IgD-negative memory B cell (primary cell): ENCODE results near the gene DPF1. TPM values are rescaled to one million over a fixed set of nuclear protein-coding genes. Genes with fewer than 3 reads are reported as not detected.
A peak's percentile ranks its signal among the peaks of the same experiment; 100 is the strongest.

ENCODE experiments used
- H3K27ac Mint-ChIP-seq, 3 donors: one replicate each; pipeline ENCODE4 v1.8.0; 2020 to 2022; ENCODE audit warnings: mild to moderate bottlenecking in 3 of 3, mixed read lengths in 3 of 3, moderate library complexity in 1 of 3
- H3K27me3 Mint-ChIP-seq: one replicate; pipeline ENCODE4 v1.8.0; 2021; ENCODE audit warnings: mixed read lengths
- H3K36me3 Mint-ChIP-seq: one replicate; pipeline ENCODE4 v1.8.0; 2020; ENCODE audit warnings: mild to moderate bottlenecking, mixed read lengths
- H3K4me1 Mint-ChIP-seq, 3 donors: one replicate each; pipeline ENCODE4 v1.8.0; 2020 to 2022; ENCODE audit warnings: mixed read lengths in 3 of 3, mild to moderate bottlenecking in 1 of 3
- H3K4me3 Mint-ChIP-seq, 4 donors: one replicate each; pipeline ENCODE4 v1.8.0; 2020 to 2022; ENCODE audit warnings: mild to moderate bottlenecking in 4 of 4, mixed read lengths in 4 of 4, moderate library complexity in 3 of 4
- H3K9me3 Mint-ChIP-seq, 3 donors: one replicate each; pipeline ENCODE4 v1.8.0; 2020 to 2021; ENCODE audit warnings: mixed read lengths in 3 of 3, mild to moderate bottlenecking in 1 of 3
- polyA plus RNA-seq: library from polyadenylated mRNA; unstranded; fragments of 300-500 nt; fragmentation: Illumina TruSeq; gene quantifications from one replicate; pipeline ENCODE4 v1.2.3, GENCODE V29; 2021

The DPF1 gene
- polyA plus RNA-seq, 1 donor from 2014 or later = 0.24 TPM

DNA sequence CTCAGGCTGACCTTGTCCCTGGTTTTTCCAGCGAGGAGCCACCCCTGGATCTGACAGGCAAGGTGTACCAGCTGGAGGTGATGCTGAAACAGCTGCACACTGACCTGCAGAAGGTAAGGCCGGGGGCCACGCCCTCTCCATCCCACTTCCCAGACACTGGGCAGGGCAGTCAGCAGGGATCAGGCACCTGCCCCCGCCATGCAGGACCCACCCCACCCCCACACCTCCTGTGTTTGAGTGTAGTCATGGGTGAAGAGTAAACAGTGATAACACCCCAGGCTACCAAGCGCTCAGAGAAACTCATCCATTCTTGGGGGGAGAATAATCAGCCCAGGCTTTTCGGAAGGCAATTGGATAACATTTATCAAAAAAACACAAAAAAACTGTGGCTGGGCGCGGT, 19.9 kb downstream of the DPF1 start:
- no peaks in the 10 kb centered on the region for H3K9me3 Mint-ChIP-seq
- H3K4me3 Mint-ChIP-seq = no peak overlapping the region
- H3K27ac Mint-ChIP-seq = peak overlapping the region in 1 of 3 donors; percentile 74
- peaks cover 1% of the 10 kb centered on the region for H3K27me3 Mint-ChIP-seq
- peaks cover 22% of the 10 kb centered on the region for H3K36me3 Mint-ChIP-seq
- peaks cover 0 to 1% (median 0%) of the 10 kb centered on the region in 3 donors for H3K4me1 Mint-ChIP-seq

DNA sequence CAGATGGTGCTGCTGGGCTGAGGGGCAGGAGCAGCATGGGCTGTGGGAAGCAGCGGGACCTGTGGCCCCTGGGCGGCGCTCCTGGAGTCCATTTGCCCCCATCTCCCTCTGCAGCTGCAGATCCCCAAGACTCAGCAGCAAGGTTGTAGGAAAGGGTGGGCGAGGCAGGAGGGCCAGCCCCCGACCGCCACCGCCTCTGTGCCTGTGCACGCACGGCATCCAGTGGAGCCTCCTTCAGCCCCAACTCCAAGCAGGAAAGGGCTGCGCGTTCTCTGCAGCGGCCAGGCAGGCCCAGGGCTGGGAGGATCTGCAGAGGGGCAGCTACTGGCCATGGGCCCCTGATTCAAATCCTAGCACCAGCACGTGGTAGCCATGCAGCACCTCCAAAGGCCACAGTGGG, 20.8 kb downstream of the DPF1 start:
- peaks cover 0 to 1% (median 0%) of the 10 kb centered on the region in 3 donors for H3K4me1 Mint-ChIP-seq
- H3K27me3 Mint-ChIP-seq = peaks cover under 1% of the 10 kb centered on the region
- peaks cover 20% of the 10 kb centered on the region for H3K36me3 Mint-ChIP-seq
- peak overlapping the region in 1 of 3 donors; percentile 74 for H3K27ac Mint-ChIP-seq
- no peaks in the 10 kb centered on the region for H3K9me3 Mint-ChIP-seq
- no peak overlapping the region for H3K4me3 Mint-ChIP-seq

DNA sequence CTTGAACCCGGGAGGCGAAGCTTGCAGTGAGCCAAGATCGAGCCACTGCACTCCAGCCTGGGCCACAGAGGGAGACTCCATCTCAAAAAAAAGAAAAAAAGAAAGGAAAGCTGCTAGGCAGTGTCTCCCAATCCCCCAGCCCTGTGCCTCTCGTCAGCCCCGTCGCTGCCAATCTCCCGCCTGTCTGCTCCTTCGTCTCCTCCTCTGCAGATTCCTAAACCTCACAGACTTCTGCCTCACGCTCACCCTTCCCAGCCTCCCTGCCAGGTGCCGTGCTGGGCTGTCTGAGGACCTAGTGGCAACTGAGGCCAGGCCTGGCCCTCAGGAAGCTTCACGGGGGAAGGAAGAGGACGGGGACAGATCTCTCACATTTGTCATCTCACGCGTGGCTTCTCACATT, 21.5 kb downstream of the DPF1 start:
- no peak overlapping the region for H3K4me3 Mint-ChIP-seq
- H3K27me3 Mint-ChIP-seq = no peaks in the 10 kb centered on the region
- H3K4me1 Mint-ChIP-seq = no peaks in the 10 kb centered on the region
- peaks cover 16% of the 10 kb centered on the region for H3K36me3 Mint-ChIP-seq
- no peak overlapping the region for H3K27ac Mint-ChIP-seq
- no peaks in the 10 kb centered on the region for H3K9me3 Mint-ChIP-seq

DNA sequence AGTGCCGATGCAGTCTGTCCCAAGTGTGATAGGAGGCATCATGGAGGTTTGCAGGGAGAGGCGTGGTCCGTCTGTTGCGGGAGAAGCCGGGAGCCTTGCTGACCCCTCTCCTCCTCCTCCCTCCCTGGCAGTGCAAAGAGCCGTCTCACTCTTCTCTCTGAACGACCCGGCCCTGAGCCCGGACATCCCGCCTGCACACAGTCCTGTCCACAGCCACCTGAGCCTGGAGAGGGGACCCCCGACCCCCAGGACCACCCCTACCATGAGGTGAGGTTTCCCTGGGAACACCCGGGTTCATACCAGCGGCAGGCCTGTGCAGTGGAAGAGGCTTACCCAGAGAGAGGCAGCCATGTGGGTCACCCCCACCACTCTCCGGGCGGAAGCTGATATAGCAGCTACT, 22.3 kb downstream of the DPF1 start:
- Mint-ChIP-seq H3K9me3 (no peaks in the 10 kb centered on the region), H3K4me1 (no peaks in the 10 kb centered on the region), H3K27me3 (no peaks in the 10 kb centered on the region), H3K4me3 (no peak overlapping the region), H3K27ac (no peak overlapping the region), H3K36me3 (peaks cover 16% of the 10 kb centered on the region)

DNA sequence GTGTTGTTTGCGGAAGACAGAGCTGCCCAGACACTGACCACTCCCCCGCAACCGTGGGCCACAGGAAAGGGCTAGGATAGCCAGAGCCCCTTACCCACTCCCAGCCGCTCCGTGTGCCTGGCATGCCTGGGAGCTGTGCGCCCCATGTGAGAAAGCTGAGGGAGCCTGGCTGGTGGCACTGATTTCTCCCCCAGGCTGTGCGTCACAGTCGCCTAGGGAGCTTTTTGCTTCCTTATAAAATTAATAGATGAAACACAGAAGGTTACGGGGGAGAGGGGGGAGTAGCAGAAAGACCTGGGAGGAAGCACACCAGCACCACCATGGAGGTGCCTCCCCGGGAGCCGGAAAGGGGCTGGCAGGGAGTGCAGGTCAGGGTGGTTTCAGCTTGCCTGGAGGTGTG, 24.7 kb downstream of the DPF1 start:
- Mint-ChIP-seq H3K4me3 (no peak overlapping the region), H3K27ac (no peak overlapping the region), H3K36me3 (peaks cover 23% of the 10 kb centered on the region), H3K9me3 (no peaks in the 10 kb centered on the region), H3K4me1 (no peaks in the 10 kb centered on the region), H3K27me3 (no peaks in the 10 kb centered on the region)

DNA sequence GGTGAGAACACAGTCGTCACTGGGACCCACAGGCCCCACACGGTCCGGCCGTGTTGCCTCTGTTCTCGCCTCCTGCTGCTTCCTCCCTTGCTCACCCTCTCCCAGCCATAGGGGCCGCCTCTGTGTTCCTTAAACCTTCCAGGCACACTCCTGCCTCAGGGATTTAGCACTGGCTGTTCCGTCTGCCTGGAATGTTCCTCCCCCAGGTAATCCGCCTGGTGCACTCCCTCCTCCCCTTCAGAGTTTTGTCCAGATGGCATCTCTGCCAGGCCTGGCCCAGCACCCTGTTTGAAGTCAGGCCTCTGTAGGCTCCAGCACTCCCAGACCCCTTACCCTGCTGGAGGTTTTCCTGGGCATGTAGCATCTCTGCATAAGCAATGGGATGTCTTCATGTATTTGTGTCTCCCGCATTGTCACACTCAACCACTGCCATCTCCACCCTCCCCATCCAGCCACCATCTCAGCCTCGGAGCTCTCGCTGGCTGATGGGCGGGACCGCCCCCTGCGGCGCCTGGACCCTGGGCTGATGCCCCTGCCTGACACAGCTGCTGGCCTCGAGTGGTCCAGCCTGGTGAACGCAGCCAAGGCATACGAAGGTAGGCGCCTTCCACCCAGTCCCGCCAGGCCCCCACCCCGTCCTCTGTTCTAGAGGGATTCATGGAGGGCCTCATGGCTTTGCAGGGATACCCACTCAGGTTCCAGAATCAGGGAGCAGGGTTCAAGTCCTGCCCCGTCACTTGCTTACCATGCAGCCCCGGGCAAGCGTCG, 25.9 kb downstream of the DPF1 start:
- H3K9me3 Mint-ChIP-seq = no peaks in the 10 kb centered on the region
- H3K4me3 Mint-ChIP-seq = no peak overlapping the region
- H3K36me3 Mint-ChIP-seq = peaks cover 24% of the 10 kb centered on the region
- H3K27me3 Mint-ChIP-seq = no peaks in the 10 kb centered on the region
- H3K27ac Mint-ChIP-seq = peak overlapping the region in 1 of 3 donors; percentile 39
- no peaks in the 10 kb centered on the region for H3K4me1 Mint-ChIP-seq

DNA sequence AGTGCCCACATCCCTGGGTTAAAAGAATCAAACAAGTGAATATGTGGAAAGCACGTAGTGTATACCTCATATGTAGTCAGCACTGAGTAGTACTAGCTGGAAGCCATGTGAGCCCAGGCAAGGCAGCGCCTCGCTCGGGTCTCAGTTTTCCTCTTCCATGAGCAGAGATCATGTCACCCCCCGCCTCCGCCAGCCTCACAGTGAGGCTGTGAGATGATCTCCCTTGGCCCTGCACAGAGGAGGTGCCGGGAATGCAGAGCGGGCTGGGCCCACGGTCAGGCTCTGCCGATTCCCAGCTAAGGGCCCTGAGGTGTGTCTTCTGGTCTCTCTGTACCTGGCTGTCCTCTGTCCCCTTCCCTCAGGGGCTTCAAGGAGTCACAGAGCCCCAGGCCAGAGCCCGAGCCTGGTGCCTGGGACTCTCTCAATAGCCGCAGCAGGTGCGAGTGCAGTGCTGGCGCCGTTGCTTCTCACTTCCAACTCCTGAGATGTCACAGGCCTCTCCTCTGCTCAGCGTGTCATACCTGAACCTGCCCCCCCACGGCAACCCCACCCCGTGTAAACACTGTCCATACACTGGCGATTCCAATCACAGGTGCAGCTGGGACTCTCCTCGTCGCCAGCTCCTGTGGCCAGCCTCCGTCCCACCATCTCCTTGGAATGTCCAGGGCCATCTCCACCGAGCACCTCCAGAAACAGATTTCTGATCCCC, 26.9 kb downstream of the DPF1 start:
- Mint-ChIP-seq H3K27me3 (no peaks in the 10 kb centered on the region), H3K4me1 (no peaks in the 10 kb centered on the region), H3K4me3 (no peak overlapping the region), H3K27ac (peak overlapping the region in 1 of 3 donors; percentile 45), H3K36me3 (peaks cover 18% of the 10 kb centered on the region), H3K9me3 (no peaks in the 10 kb centered on the region)

DNA sequence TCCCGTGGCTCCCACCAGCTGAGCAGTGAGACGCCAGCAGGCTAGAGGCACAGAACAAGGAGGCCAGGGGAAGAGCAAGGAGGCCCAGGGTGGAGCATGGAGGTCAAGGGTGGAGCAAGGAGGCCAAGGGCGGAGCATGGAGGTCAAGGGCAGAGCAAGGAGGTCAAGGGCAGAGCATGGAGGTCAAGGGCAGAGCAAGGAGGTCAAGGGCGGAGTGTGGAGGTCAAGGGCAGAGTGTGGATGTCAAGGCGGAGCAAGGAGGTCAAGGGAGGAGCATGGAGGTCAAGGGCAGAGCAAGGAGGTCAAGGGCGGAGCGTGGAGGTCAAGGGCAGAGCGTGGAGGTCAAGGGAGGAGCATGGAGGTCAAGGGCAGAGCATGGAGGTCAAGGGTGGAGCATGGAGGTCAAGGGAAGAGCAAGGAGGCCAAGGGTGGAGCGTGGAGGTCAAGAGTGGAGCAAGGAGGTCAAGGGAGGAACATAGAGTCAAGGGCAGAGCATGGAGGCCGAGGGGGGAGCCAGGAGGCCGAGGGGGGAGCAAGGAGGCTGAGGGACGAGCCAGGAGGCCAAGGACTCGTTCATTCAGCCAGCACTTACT, 27.7 kb downstream of the DPF1 start:
- Mint-ChIP-seq H3K4me3 (no peak overlapping the region), H3K4me1 (no peaks in the 10 kb centered on the region), H3K9me3 (no peaks in the 10 kb centered on the region), H3K27ac (no peak overlapping the region), H3K27me3 (no peaks in the 10 kb centered on the region), H3K36me3 (peaks cover 17% of the 10 kb centered on the region)

DNA sequence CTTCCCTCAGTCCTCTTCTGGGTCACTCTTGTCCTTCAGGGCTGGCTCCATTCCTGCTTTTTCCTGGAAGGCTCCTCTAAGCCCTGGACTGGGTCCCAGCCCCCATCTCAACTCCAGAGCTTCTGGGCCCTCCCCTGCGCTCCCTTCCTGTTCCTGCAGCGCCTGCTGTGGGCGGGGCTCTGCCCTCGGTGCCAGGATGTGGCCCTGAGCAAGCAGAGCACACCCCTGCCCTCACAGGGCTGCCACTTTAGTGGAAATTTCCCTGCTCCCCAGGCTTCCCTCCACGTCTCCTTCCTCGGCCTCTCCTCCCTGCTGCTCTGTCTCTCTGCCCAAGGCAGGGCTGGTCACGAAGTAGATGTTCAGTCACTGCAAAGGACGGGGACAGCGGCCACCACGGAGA, 28.8 kb downstream of the DPF1 start:
- no peak overlapping the region for H3K4me3 Mint-ChIP-seq
- no peaks in the 10 kb centered on the region for H3K27me3 Mint-ChIP-seq
- no peaks in the 10 kb centered on the region for H3K9me3 Mint-ChIP-seq
- H3K36me3 Mint-ChIP-seq = peaks cover 17% of the 10 kb centered on the region
- H3K27ac Mint-ChIP-seq = no peak overlapping the region
- no peaks in the 10 kb centered on the region for H3K4me1 Mint-ChIP-seq

DNA sequence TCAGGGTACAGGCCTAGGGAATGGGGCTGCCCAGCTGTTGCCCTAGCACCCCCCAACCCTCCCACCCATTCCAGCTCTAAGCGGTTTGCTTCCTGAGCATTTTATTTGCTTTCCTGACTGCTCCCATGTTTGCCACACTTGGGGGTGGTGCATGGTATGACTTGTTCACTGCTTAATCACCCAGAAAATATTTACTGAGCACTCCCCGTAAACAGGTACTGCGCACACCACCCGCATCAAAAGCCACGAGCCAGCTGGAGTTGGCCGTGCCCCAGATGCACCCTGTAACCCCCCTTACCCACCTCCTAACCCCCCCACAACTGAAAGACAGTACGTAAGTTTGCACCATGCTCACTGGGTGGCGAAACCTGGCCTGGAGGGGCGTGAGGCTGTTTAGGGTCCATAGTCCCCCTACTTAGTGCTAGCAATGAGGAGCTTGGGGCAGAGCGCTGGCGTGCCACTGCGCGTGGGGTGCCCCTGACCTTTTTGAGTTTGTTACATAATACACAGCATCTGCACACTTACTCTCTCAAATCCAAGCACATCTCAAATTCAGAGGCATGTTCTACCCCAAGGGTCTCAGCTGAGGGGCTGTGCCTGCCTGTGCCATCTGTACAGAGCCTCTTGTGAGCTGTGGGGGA, 29.8 kb downstream of the DPF1 start:
- H3K27me3 Mint-ChIP-seq = no peaks in the 10 kb centered on the region
- no peaks in the 10 kb centered on the region for H3K9me3 Mint-ChIP-seq
- no peak overlapping the region for H3K27ac Mint-ChIP-seq

DNA sequence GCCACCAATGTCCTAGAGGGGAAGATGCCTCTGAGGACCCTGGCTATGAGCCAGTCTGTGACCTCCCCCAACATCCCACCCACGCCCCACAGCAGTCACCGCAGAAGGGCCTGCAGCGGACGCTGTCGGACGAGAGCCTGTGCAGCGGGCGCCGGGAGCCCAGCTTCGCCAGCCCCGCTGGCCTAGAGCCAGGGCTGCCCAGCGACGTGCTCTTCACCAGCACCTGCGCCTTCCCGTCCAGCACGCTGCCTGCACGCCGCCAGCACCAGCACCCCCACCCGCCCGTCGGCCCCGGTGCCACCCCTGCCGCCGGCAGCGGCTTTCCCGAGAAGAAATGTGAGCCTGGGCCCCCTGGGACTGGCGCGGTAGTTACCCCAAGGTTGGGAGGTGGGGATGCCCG, 30.6 kb downstream of the DPF1 start:
- Mint-ChIP-seq H3K36me3 (peaks cover 18% of the 10 kb centered on the region), H3K4me1 (no peaks in the 10 kb centered on the region), H3K27ac (no peak overlapping the region), H3K9me3 (no peaks in the 10 kb centered on the region), H3K27me3 (no peaks in the 10 kb centered on the region), H3K4me3 (no peak overlapping the region)

More for the DNA sequence above, 29.8 kb downstream of the DPF1 start:
- H3K4me3 Mint-ChIP-seq = peak overlapping the region in 1 of 4 donors; percentile 8
- H3K36me3 Mint-ChIP-seq = peaks cover 18% of the 10 kb centered on the region
- H3K4me1 Mint-ChIP-seq = no peaks in the 10 kb centered on the region

DNA sequence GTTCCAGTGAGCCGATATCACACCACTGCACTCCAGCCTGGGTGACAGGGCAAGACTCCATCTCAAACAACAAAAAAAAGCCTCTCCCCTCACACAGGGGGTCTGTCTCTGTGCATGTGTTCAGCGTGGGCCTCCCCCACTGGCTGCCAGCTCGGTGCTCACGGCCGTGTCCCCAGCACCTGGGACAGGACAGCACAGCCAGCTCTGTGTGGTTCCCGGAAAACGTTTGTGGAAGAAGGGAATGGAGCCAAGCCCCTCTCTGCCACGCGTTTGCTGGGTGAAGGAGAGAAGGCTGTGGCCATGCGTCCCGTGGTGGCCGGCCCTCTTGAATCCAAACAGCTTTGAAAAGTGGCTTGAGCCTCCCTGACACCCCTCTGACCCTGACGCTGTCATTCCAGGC, 32.3 kb downstream of the DPF1 start:
- no peak overlapping the region for H3K27ac Mint-ChIP-seq
- no peaks in the 10 kb centered on the region for H3K4me1 Mint-ChIP-seq
- no peak overlapping the region for H3K4me3 Mint-ChIP-seq
- peaks cover 19% of the 10 kb centered on the region for H3K36me3 Mint-ChIP-seq
- H3K9me3 Mint-ChIP-seq = no peaks in the 10 kb centered on the region
- no peaks in the 10 kb centered on the region for H3K27me3 Mint-ChIP-seq

DNA sequence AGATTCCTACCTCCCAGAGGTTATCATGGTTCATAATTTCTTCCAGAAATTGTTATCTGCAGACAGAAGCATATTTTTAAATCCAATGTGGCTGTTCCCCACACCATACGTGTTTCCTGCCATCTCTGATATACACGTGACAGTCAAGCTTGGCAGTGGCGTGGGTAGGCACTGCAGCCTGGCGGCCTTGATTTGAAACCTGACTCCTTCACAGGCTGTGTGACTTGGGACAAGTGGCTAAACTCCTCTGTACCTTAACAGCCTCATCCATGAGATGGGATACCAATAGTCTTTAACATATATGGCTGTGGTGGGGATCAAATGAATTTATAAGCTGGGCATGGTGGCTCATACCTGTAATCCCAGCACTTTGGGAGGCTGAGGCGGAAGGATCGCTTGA, 33.2 kb downstream of the DPF1 start:
- Mint-ChIP-seq H3K9me3 (no peaks in the 10 kb centered on the region), H3K27ac (peak overlapping the region in 1 of 3 donors; percentile 56), H3K27me3 (no peaks in the 10 kb centered on the region), H3K4me1 (no peaks in the 10 kb centered on the region), H3K36me3 (peaks cover 18% of the 10 kb centered on the region), H3K4me3 (no peak overlapping the region)

DNA sequence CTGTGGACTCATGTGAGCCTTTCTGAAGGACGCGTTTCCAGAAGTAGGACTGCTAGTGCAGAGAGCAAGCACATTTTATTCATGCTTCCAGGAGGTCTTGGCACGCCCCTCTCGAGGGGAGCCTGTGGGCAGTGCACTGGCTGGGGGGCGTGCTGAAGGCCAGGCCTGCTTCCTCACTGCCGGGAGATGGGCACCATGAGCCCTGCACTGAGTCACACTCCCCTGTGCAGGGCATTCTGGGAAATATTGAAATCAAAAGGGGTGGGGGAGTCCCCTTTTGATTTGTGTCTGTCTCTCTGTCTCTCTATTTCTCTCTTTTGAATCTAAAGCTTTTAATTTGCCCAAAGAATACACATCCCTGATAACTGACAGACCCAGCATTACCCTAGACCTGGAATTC, 34.0 kb downstream of the DPF1 start:
- Mint-ChIP-seq H3K4me3 (no peak overlapping the region), H3K9me3 (no peaks in the 10 kb centered on the region), H3K27ac (peak overlapping the region in 1 of 3 donors; percentile 26), H3K36me3 (peaks cover 14% of the 10 kb centered on the region), H3K27me3 (no peaks in the 10 kb centered on the region), H3K4me1 (no peaks in the 10 kb centered on the region)

DNA sequence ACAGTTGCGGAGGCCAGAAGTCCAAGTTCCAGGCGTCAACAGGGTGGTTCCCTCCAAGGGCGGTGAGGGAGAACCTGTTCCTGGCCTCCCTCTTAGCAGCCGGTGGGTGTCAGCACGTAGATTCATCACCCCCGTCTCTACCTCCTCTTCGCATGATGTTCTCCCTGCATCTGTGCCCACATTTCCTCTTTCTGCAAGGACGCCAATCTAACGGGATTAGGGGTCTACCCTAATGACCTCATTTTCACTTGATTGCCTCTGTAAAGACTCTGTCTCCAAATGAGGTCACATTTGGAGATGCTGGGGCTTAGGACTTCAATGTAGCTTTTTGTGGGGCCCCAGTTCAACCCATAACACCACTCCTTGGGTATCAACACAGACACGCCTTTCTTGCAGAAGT, 38.5 kb downstream of the DPF1 start:
- Mint-ChIP-seq H3K27ac (peak overlapping the region in 1 of 3 donors; percentile 39), H3K36me3 (peaks cover 19% of the 10 kb centered on the region)

More for the DNA sequence above, 38.5 kb downstream of the DPF1 start:
- Mint-ChIP-seq H3K4me1 (peaks cover 0 to 2% (median 0%) of the 10 kb centered on the region in 3 donors), H3K4me3 (no peak overlapping the region), H3K9me3 (peaks cover 2 to 4% (median 4%) of the 10 kb centered on the region in 3 donors), H3K27me3 (no peaks in the 10 kb centered on the region)
